GM21367 (cell line): ENCODE measurements around the gene CASP8AP2.
A peak's percentile ranks its signal among the peaks of the same experiment; 100 is the strongest.
"Not testable (repeated sequence)": the region's sequence is repeated elsewhere in the genome, so short reads cannot be mapped to it uniquely, and the experiment has no call there.

Experiments
- ATAC-seq: cut with Tn5 transposase; IDR thresholded peaks from one replicate; pipeline ENCODE4 v1.9.1; 2021; ENCODE audit not compliant: unreplicated experiment

CASP8AP2 gene

DNA sequence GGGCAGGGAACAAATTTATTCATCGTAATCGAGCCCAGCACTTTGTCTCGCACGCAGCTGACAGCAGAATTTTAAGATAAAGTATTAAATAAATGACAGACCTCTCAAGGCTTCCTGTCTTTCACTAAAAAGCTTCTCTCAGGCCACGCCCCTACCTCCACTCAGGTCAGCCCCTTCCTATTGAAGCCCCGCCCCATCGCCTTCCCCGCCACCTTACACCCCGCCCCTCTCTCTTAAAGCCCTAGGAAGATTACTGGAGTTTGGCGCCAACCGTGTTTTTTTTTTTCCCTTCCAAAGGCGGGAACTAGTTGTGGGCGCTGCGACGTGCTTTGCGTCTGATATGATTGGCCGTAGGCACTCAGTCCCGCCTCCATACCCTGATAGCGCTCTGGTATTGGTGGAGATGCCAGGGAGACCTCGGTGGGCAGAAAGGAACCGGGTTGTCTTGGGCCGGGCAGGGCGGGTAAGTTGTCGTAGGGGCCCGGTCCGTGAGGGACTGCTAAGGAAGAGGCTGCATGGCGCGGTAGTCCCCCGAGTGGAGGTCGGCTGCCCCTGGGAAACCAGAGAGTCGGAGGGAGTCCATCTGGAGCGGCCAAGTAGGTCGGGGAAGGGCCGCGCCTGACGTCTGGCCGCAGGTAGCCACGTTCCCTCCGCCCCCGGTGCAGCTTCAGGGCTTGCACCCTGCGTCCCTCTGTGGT lies at the start of gene CASP8AP2:
CASP8AP2 (plus strand) TSS at position 409 of the 698 bp plus-strand sequence.
- peak; percentile 95 for ATAC-seq

DNA sequence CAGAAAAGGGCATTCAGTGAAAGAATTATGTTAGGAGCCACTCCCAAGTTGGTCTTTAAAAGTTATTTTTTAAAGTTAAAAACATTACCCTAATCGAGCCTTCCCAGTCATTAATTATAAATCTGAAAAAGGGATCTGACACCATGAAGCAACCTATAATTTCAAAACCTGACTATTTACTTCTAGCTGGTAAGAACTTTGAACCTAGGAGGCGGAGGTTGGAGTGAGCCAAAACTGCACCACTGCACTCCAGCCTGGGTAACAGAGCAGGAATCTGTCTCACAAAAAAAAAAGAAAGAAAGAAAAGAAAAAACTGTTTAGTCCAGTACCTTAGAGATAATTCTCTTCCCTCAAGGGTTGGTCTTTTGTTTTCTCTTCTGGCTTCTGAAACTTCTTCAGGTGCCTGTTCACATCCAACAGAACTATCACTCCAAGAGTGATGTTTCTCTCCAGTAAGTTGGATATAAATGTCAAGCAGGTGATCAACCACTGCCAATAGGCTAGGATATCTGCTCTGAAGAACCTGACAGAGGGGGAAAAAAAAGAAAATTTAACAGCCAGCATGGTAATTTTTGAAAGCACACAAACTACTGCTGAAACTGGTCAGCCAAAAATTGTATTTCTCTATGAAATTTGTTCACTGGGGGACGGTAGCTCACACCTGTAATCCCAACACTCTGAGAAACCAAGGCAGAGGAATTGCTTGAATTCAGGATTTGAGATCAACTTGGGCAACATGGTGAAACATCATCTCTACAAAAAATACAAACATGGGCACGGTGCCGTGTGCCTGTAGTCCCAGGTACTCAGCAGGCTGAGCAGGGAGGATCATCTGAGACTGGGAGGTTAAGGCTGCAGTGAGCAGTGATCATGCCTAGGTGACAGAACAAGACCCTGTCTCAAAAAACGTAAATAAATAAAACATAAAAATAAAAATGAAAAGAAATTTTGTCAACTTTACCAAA lies 48.3 kb upstream of the CASP8AP2 start:
- no peak for ATAC-seq

DNA sequence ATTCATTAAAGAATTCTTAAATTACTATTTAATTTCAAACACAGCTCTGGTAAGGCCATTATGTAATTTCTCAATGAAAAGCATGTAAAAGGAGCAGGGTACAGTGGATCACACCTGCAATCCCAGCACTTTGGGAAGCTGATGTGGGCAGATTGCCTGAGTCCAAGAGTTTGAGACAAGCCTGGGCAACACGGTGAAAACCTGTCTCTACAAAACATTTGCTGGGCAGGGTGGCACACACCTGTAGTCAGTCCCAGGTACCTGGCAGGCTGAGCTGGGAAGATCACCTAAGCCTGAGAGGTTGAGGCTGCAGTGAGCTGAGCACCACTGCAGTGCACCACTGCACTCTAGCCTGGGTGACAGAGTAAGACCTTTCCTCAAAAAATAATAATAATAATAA lies 47.5 kb upstream of the CASP8AP2 start:
- no peak for ATAC-seq

DNA sequence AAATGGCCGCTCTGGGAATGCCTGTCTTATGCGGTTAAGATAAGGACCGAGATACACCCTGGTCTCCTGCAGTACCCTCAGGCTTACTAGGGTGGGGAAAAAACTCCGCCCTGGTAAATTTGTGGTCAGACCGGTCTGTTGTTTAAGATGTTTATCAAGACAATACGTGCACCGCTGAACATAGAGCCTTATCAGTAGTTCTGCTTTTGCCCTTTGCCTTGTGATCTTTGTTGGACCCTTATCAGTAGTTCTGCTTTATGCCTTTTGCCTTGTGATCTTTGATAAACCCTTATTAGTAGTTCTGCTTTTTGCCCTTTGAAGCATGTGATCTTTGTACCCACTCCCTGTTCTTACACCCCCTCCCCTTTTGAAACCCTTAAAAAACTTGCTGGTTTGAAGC lies 46.4 kb upstream of the CASP8AP2 start:
- ATAC-seq: not testable (repeated sequence)

DNA sequence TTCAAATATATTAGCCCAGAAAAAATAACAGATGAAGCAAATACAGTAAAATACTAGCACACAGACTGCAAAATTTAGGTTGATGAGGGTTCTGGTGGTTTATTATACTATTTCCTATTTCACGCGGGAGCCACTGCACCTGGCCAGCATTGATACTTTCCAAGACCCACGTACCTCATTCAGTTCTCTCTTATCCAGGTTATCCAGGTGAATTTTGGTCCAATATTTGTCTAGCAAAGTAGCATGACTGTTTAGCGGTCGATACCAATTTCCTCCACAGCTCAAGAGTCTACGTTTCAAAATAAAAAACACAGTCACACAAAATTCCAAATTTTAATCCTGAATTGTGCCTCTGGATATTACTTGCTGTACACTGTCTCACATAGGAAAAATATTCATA lies 44.8 kb upstream of the CASP8AP2 start:
- no peak for ATAC-seq

DNA sequence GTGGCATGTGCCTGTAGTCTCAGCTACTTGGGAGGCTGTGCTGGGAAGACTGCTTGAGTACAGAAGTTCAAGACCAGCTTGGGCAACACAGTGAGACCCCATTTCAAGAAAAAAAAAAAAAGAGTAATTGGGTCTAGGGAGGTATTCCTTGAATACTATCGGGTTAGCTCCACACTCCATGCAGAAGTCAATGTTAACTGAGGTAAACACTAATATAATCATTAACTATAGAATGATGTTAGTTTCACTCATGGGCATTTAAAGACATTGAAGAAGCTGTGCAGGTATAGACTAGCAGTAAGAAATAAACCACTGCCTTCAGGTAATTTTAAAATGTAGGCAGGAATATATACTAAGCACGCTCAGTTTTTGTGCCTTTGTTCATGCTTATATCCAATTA lies 42.7 kb upstream of the CASP8AP2 start:
- no peak for ATAC-seq

DNA sequence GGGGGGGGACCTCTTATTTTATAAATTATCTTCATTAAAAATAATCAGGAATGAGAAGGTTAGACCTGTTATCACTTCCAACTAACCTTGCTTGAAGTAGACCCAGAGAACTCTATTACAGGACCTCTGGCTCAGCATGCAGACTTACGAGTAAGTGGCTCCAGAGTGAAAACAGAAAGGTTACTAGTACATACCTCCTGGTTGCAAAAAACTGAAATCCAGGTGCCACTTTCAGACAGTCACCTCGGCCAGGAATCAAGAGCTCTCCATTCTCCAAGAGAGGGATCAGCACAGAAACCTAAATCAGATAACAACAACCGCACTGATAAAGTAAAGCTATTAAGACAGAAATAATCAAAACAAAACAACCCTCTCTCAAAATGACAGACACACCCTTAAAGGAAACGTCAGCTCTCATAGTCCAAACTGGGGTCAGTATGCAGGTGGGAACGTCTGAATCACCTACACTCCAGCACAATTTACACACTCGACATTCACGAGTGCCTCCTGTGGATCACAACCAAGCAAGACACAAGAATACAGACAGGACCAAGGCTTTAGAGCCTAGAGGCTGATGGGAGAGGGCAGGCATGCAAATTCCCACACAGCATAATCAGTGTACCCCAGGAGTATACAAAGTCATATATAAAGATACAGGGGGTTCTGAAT lies 41.9 kb upstream of the CASP8AP2 start:
- ATAC-seq: no peak

DNA sequence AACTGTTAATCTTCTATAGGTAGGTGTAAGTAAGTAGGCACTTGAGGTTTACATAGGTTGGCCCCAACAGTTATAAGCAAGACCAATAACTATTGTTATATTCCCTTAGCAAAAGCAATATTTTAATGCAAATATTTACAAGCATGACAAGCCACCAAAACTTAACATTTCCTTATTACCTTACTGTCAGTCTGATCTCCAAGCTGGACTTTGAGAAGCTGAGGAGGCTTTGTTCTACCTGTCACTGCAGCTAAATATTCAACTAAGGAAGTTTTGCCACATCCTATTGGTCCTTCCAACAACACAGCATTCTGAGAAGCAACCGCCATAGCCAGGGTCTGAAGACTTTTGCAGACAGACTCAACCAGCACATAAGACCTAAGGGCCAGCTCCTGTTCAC lies 39.7 kb upstream of the CASP8AP2 start:
- ATAC-seq: no peak

DNA sequence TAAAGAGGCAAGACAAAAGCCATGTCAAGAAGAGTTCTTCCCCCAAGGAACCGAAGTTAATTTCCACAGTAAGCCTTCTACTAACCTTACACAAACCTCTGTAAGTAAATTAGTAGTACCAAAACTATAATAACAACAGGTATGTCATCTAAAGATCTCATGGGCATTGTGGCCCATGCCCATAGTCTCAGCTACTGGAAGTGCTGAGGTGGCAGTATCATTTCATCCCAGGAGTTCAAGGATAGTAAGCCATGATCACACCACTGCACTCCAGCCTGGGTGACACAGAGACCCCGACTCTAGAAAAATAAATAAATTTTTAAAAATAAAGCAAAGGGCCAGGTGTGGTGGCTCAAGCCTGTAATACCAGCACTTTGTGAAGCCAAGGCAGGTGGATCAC lies 39.3 kb upstream of the CASP8AP2 start:
- no peak for ATAC-seq

DNA sequence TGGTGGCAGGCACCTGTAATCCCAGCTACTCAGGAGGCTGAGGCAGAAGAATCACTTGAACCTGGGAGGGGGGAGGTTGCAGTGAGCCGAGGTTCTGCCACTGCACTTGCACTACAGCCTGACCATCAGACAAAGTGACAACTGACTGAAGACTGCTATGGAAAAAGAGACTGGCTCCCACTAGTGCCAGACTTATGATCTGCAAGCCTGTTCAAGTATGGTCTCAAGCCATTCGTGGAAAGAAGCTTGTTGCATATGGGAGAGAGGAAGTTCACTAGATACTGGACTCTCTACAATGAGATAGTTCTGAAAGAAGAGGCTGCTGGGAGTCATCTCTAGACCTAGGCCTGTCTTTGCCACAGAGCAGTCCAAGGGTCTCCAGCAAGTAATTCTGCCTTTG lies 36.8 kb upstream of the CASP8AP2 start:
- ATAC-seq: no peak

DNA sequence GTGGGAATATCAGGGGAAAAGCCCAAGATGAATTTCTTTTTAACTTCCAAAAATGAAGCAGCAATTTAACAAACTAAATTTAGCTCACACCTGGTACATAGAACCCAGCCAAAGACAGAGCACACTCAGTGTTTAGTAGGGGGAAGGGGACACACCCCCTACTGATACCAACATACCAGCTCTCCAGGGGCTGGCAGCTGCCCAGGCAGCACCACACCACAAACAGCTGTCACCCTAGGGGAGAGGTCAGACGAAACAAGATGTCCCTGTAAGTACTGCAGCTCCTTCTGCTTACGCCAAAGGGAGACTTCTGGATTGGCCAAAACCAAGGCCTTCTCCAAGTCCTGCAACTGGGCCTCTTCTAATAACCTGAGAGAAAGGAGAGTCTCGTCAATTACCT lies 36.1 kb upstream of the CASP8AP2 start:
- ATAC-seq: no peak

DNA sequence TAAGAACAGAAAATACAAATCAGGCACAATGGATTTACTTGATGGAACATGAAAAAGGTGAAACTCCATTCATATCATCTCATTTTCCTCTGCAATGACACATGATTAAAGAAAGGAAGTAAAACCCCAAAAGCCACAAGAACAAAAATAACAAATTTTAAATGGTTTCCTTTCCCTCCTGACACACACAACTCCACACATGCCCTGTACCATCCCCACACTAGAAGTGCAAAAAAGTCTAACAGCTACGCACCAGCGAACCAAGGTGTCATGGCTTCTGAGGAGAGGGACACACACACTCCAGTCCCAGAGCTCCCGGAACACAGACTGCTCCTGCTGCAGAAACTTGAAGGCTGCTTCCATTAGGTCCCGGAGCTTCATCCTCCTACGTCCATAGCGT lies 35.4 kb upstream of the CASP8AP2 start:
- ATAC-seq: no peak

DNA sequence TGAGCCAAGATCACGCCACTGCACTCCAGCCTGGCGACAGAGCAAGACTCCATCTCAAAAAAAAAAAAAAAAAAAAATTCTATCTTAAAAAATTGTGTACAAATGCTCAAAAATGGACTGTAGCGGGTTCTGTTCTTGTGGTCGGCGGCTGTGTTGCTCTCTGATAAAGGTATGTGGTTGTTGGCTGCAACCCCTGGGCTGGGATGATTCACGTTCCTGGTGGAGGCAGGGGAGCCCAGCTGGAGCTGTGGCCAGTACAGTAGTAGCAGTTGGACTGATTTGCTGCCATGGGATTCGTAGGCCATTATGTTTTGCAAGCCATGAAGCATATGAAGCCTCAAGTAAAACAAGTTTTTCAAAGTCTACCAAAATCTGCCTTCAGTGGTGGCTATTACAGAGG lies 32.4 kb upstream of the CASP8AP2 start:
- no peak for ATAC-seq

DNA sequence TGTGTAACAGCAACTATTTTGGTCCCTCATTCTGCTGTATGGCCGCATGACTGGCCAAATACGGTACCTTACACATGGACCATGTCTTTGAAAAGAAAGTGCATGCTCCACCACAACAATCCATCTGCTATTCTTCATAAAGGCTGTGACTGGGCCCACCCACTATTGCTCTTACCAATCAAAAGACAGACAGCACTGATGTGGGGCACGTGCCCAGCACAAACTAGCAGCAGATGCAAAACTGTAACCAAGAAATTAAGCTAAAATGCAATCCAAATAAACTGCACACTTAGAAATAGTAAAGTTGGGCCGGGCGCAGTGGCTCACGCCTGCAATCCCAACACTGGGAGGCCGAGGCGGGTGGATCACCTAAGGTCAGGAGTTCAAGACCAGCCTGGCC lies 30.6 kb upstream of the CASP8AP2 start:
- ATAC-seq: no peak

DNA sequence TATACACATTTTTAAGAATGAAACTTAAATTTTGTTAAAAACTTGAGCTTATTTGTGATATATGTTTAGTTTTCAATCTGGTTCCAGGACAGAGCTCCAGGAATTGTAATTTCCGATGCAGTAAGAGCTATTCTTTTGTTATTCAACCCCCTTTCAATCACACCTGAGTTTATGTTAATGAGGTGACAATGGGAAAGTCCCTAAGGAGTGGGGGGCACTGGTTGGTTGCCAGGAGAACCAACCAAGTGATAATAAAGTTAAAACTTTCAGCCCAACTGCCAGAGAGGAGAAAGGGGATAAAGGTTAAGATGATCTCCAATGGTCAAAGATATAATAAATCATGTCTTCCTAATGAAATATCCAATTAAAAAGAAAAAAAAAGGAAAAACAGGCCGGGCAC lies 29.9 kb upstream of the CASP8AP2 start:
- ATAC-seq: no peak

DNA sequence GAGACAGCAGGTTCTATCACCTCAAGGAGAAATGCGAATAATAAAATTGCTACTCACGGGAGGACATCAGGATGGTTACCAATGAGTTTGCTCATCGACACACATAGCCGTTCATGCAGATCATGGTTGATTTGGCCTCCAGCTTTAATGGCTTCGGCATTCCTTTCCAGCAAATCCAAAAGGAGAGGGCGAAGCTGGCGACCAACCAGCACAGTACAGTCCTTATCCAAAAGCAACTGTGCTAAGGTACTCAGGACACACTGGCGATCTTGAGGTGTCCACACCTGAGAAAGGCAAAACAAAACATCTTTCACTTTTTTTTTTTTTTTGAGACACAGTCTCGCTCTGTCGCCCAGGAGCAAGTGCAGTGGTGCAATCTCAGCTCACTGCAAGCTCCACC lies 26.4 kb upstream of the CASP8AP2 start:
- no peak for ATAC-seq

DNA sequence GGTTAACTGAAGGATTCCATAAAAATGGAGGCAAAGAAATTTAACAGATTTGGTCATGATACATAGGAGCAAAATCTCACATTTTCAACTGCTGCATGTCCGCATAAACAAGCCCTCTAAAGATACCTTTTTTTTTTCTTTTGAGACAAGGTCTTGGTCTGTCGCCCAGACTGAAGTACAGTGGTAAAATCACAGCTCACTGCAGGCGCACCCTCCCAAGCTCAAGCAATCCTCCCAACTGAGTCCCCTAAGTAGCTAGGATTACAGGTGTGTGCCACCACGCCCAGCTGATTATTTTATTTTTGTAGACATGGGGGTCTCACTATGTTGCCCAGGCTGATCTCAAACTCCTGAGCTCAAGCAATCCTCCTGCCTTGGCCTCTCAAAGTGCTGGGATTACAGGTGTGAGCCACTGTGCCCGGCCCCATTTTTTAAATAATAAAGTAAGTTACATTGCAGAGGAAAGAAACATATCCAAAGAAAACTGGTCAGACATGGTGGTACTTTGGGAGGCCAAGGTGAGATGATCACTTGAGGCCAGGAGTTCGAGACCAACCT lies 23.8 kb upstream of the CASP8AP2 start:
- no peak for ATAC-seq

DNA sequence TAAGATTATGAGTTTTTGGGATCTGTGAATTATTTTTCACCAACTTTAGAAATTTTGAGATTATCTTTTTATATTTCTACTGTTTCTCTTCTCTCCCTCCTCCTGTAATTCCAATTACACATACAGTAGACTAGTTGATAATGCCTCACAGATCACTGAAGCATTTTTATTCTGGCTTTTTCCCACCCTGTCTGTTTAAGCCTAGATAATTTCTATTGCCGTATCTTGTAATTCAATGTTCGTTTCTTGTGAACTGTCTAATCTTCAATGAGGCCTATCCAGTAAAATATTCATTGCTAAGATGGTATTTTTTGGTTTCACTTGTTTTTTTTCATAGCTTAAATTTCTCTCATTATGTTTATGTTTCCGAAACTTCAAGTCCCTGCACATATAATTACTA lies 22.1 kb upstream of the CASP8AP2 start:
- no peak for ATAC-seq

DNA sequence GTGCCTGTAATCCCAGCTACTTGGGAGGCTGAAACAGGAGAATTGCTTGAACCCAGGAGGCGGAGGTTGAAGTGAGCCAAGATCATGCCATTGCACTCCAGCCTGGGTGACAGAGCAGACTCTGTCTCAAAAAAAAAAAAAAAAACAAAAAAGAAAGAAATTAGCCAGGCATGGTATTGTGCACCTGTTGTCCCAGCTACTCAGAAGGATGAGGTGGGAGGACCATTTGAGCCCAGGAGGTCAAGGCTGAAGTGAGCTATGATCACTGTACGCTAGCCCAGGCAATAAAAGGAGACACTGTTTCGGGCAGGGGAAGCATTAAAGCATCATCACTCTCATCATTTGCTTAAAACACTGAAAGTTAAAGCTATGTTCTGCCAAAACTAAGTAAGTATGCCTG lies 16.3 kb upstream of the CASP8AP2 start:
- ATAC-seq: not testable (repeated sequence)

DNA sequence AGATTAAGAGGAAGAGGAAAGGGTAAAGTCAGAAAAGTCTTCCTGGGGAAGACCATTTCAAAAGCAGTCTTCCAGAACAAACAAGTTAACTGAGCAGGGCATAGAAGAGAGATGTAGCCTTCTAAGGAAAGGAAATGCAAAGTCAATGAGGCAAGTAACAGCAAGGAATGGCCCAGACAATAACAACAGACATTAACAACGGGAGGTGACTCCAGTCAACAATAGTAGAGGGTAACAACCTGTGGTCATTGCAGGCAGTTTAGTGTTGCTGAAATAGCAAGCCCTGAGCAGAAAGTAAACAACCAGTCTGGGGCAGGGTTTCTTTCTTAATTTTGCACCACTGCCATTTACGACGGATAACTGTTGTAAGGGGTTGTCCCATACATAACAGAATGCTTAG lies 12.2 kb upstream of the CASP8AP2 start:
- no peak for ATAC-seq

DNA sequence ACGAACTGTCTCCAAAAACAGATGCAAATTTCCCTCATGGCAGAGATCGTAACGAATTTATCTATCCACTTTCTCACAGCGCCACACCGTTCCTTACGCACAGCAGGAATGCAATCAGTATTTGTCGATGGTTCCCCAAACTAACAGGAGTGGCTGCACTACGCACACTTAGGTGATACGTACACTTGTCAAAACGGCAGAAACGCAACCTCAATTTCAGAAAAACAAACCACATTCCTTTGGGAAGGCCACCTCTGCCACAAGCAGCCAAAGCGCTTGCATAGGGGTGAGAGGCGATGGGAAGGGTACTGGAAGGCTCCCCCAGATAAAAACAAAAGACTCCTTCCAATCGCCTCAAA lies 10.7 kb upstream of the CASP8AP2 start:
- peak; percentile 18 for ATAC-seq
